ENCODE data around the gene DPM1.
"Not testable (repeated sequence)": the region's sequence is repeated elsewhere in the genome, so short reads cannot be mapped to it uniquely, and the experiment has no call there.

Gene DPM1

DNA sequence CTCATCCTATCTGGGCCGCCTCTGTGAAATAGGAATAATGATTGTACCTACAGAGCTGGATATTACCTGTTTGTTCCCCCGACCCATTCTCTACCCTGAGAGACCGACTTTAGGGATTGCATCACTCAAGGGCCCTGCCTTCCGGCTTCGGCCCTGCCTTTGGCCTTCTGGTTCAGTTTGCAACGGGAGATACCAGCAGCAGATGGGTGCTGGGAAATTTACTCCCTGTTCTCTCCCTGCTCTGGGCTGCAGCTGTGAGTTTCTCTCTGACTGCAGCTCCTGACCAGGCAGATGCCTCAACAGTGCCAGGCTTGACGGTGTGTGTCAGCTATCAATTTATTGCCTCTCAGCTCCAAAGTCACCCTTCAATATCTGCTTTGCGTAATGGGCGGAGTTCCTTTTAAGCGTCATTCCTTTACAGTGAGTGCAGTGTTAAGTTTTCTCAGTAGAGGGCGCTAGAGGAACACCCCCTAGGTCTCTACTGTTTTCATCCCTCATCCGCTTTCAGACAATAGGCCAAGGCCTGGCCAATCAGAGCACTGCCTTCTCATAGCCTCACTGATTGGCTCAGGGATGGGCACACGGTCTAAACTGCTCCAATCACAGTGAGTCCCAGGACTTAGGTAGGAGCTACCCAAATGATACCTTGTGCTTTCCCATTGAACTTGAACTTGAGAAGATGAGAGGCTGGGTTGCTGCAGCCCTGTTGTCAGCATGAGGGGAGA lies 34.6 kb upstream of the DPM1 start:
- Histone ChIP-seq H3K9ac (ENCODE audit: low read depth, low read length) (no peak overlapping the region), H3K27me3 (ENCODE audit: control insufficient read depth, insufficient read depth, low read length) (no peaks in the 10 kb centered on the region), H3K4me3 (ENCODE audit: low read depth, low read length) (no peak overlapping the region), H3K9me3 (ENCODE audit: control insufficient read depth, insufficient read depth, low read length) (no peaks in the 10 kb centered on the region), H3K36me3 (ENCODE audit: control insufficient read depth, insufficient read depth, low read length) (no peaks in the 10 kb centered on the region), H3K4me1 (ENCODE audit: control insufficient read depth, insufficient read depth, low read length) (peaks cover 4% of the 10 kb centered on the region)

DNA sequence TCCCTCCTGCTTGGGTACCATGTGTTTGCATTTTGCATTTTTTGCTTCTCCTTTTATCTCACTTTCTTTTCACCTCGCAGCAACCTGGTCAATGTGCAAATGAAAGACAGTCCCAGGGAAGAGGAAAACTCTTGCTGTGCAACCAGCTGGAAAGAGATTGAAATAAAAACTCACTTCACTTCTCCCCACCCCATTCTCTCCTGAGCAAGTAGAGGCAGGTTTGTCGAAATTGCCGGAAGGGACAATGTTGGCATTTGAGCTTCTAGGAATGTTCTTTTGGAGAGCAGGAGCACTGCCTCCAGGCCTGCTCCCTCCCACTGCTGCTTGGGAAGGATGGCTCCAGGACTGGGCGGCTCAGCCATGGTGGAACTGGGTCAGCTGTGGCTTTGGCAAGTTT lies 34.0 kb upstream of the DPM1 start:
- no peaks in the 10 kb centered on the region for H3K27me3 ChIP-seq (ENCODE audit: control insufficient read depth, insufficient read depth, low read length)
- no peaks in the 10 kb centered on the region for H3K9me3 ChIP-seq (ENCODE audit: control insufficient read depth, insufficient read depth, low read length)
- no peaks in the 10 kb centered on the region for H3K36me3 ChIP-seq (ENCODE audit: control insufficient read depth, insufficient read depth, low read length)
- H3K4me3 ChIP-seq (ENCODE audit: low read depth, low read length) = no peak overlapping the region
- H3K9ac ChIP-seq (ENCODE audit: low read depth, low read length) = no peak overlapping the region
- peaks cover 4% of the 10 kb centered on the region for H3K4me1 ChIP-seq (ENCODE audit: control insufficient read depth, insufficient read depth, low read length)

DNA sequence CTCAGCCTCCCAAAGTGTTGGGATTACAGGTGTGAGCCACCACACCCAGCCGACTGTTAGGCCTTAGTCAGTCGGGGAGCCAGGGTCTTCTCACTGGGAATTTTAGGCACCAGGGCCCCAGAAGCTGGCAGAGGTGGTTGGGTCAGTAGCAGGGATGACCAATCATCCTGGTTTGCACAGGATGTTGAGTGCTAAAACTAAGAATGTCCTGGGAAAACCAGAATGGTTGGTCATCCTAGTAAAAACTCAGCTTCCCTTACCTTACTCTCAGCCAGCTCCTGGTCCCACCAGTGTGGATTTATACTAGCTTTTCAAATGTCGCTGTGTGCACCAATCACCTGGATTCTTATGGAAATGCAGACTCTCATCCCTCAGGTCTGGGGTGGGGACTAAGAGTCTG lies 32.7 kb upstream of the DPM1 start:
- Histone ChIP-seq H3K4me3 (ENCODE audit: low read depth, low read length) (no peak overlapping the region), H3K36me3 (ENCODE audit: control insufficient read depth, insufficient read depth, low read length) (no peaks in the 10 kb centered on the region), H3K9ac (ENCODE audit: low read depth, low read length) (no peak overlapping the region), H3K9me3 (ENCODE audit: control insufficient read depth, insufficient read depth, low read length) (no peaks in the 10 kb centered on the region), H3K4me1 (ENCODE audit: control insufficient read depth, insufficient read depth, low read length) (peaks cover 4% of the 10 kb centered on the region), H3K27me3 (ENCODE audit: control insufficient read depth, insufficient read depth, low read length) (no peaks in the 10 kb centered on the region)

DNA sequence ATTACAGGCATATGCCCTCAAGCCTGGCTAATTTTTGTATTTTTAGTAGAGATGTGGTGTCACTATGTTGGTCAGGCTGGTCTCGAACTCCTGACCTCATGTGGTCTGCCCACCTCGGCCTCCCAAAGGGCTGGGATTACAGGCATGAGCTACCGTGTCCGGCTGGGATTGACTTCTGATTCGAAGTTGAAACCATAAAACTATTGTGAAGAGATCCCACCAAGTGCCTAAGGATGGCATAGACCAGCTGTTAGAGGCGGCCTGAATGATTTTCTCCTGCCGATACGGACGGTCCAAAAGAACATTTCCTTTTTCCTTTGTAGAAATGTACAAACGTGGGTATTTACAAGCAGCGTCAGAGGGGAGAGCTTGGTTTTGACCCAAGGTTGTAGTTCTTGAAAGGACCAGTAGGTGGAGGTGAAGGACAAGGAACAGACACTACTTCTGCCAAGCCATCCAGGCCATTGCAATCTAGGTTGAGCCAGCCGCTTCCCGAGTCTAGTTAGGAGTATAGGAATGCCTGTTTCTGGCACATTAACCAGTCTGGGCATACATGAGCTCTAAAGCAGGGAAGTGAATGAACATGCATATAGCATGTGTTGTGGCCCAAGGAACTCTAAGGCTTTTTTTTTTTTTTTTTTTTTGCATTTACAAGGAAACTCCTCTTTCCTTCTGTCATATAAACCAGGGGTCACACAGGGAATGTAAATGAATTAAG lies 29.3 kb upstream of the DPM1 start:
- no peak overlapping the region for H3K9ac ChIP-seq (ENCODE audit: low read depth, low read length)
- no peak overlapping the region for H3K4me3 ChIP-seq (ENCODE audit: low read depth, low read length)

DNA sequence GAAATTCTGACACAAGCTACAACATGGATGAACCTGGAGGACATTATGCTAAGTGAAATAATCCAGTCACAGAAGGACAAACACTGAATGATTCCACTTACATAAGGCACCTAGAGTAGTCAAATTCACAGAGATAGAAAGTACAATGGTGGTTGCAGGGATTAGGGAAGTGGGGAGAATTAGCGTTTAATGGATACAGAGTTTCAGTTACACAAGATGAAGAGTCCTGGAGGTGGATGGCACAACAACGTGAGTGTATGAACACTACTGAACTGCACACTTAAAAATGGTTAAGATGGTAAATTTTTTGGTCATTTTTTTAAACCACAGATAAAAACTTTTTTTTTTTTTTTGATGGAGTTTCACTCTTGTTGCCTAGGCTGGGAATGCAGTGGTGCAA lies 25.0 kb upstream of the DPM1 start:
- H3K4me1 ChIP-seq (ENCODE audit: control insufficient read depth, insufficient read depth, low read length) = no peaks in the 10 kb centered on the region
- no peaks in the 10 kb centered on the region for H3K9me3 ChIP-seq (ENCODE audit: control insufficient read depth, insufficient read depth, low read length)
- H3K36me3 ChIP-seq (ENCODE audit: control insufficient read depth, insufficient read depth, low read length) = no peaks in the 10 kb centered on the region
- no peaks in the 10 kb centered on the region for H3K27me3 ChIP-seq (ENCODE audit: control insufficient read depth, insufficient read depth, low read length)
- no peak overlapping the region for H3K4me3 ChIP-seq (ENCODE audit: low read depth, low read length)
- no peak overlapping the region for H3K9ac ChIP-seq (ENCODE audit: low read depth, low read length)

More for the DNA sequence above, 29.3 kb upstream of the DPM1 start:
- H3K27me3 ChIP-seq (ENCODE audit: control insufficient read depth, insufficient read depth, low read length) = no peaks in the 10 kb centered on the region
- no peaks in the 10 kb centered on the region for H3K36me3 ChIP-seq (ENCODE audit: control insufficient read depth, insufficient read depth, low read length)
- no peaks in the 10 kb centered on the region for H3K9me3 ChIP-seq (ENCODE audit: control insufficient read depth, insufficient read depth, low read length)
- peaks cover 1% of the 10 kb centered on the region for H3K4me1 ChIP-seq (ENCODE audit: control insufficient read depth, insufficient read depth, low read length)

DNA sequence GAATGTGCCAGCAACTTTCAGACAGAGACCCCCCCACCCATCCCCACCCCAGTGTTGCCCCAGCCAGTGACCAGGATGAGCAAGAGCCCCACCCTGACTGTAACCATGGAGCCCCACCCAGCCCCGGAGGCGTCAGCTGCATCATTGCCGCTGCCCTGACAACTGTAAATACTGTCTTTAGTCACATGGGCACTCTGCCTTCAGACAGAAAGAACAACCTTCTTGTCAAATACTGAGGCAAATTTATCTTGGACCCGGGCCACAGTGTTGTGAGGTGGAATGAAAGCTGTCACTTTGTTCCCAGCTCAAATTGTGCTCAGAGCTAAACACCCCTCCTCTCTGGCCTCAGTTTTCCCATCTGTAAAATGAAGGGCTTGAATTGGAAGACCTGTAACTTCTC lies 24.0 kb upstream of the DPM1 start:
- Histone ChIP-seq H3K36me3 (ENCODE audit: control insufficient read depth, insufficient read depth, low read length) (no peaks in the 10 kb centered on the region), H3K4me3 (ENCODE audit: low read depth, low read length) (no peak overlapping the region), H3K9me3 (ENCODE audit: control insufficient read depth, insufficient read depth, low read length) (no peaks in the 10 kb centered on the region), H3K9ac (ENCODE audit: low read depth, low read length) (no peak overlapping the region), H3K27me3 (ENCODE audit: control insufficient read depth, insufficient read depth, low read length) (no peaks in the 10 kb centered on the region), H3K4me1 (ENCODE audit: control insufficient read depth, insufficient read depth, low read length) (no peaks in the 10 kb centered on the region)

DNA sequence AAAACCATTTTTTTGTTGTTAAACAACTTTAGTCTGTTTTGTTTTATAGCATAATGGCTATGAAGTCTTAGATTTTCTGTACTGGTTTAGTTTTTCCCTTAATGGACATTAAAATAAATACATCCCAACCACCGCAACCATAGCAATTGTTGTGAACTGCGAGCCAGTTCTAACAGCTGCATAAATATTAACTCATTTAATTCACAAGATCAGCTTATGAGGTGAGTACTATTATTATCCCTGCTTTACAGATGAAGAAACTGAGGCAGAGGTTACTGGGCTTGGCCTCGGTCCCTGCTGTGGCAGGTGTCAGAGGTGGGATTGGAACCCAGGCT lies 23.3 kb upstream of the DPM1 start:
- no peaks in the 10 kb centered on the region for H3K4me1 ChIP-seq (ENCODE audit: control insufficient read depth, insufficient read depth, low read length)
- H3K4me3 ChIP-seq (ENCODE audit: low read depth, low read length) = no peak overlapping the region
- no peak overlapping the region for H3K9ac ChIP-seq (ENCODE audit: low read depth, low read length)

DNA sequence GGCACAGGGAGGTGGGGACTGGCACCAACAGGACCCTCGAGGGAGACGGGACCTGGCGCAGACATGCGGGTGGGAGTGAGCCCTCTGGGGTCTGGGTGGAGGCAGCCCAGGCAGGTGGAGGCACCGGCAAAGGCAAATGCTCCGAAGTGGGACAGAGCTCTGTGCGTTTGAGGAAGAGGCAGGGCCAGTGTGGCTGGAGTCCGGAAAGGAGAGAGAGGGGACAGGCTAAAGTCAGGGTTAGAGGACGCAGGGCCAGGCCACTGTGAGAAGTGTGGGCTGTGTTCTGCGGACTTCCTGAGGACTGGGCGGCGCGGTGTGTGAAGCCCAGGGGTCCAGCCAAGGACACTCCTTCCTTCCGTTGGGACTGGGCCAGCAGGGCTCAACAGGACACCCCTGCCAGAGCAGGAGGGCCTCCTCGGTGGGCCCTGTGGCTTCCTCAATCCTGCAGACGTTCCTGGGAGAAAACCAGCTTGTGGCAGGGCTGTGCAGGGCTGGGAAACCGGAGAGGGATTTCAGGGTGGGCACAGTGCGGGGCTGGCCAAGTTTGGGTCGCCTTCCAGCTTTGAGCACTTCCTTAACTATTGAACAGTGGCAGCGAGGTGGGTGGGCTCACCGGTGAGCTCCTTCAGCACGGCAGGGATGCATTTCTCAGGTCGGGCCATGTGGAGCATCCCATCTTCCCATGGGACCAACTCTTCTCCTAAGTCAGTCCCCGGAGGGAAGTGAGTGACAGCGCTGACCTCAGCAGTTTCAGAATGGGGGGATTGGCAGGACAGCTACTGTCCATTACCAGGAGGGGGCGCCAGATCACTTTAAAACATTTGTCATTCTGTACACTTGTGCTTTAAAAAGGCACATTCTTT lies 22.8 kb upstream of the DPM1 start:
- Histone ChIP-seq H3K9me3 (ENCODE audit: control insufficient read depth, insufficient read depth, low read length) (no peaks in the 10 kb centered on the region), H3K27me3 (ENCODE audit: control insufficient read depth, insufficient read depth, low read length) (no peaks in the 10 kb centered on the region), H3K9ac (ENCODE audit: low read depth, low read length) (no peak overlapping the region), H3K36me3 (ENCODE audit: control insufficient read depth, insufficient read depth, low read length) (no peaks in the 10 kb centered on the region), H3K4me3 (ENCODE audit: low read depth, low read length) (no peak overlapping the region), H3K4me1 (ENCODE audit: control insufficient read depth, insufficient read depth, low read length) (no peaks in the 10 kb centered on the region)

More for the DNA sequence above, 23.3 kb upstream of the DPM1 start:
- Histone ChIP-seq H3K9me3 (ENCODE audit: control insufficient read depth, insufficient read depth, low read length) (no peaks in the 10 kb centered on the region), H3K27me3 (ENCODE audit: control insufficient read depth, insufficient read depth, low read length) (no peaks in the 10 kb centered on the region), H3K36me3 (ENCODE audit: control insufficient read depth, insufficient read depth, low read length) (no peaks in the 10 kb centered on the region)

DNA sequence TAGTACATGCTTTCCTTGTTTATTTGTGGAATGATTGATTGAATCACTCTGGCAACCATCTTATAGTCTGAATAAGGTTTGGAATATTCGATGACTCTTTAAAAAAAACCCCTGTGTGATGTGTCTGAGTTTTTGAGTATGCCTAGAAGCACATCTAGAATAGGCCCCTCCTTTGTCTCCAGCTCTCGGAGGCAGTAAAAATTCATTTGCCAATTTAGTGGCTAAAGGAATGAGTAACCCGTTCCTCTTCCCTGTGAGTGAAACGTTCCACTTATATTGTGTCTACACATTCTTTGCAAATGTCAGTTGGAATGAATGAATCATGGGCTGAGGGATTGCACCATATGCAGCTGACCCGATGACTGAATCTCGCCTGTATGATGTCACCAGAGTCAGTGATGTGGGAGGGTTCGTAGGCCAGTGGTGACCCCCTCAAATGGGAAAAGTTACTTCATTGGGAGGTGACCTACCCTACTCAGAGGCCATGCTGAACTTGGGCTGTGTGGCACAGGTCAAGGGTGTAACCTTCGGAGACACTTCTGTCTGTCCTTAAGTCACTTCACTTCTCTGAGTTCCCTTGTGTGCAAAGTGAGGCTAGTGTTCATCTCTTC lies 21.8 kb upstream of the DPM1 start:
- no peaks in the 10 kb centered on the region for H3K27me3 ChIP-seq (ENCODE audit: control insufficient read depth, insufficient read depth, low read length)
- no peak overlapping the region for H3K4me3 ChIP-seq (ENCODE audit: low read depth, low read length)
- H3K9me3 ChIP-seq (ENCODE audit: control insufficient read depth, insufficient read depth, low read length) = no peaks in the 10 kb centered on the region
- no peak overlapping the region for H3K9ac ChIP-seq (ENCODE audit: low read depth, low read length)
- H3K36me3 ChIP-seq (ENCODE audit: control insufficient read depth, insufficient read depth, low read length) = no peaks in the 10 kb centered on the region
- H3K4me1 ChIP-seq (ENCODE audit: control insufficient read depth, insufficient read depth, low read length) = no peaks in the 10 kb centered on the region

DNA sequence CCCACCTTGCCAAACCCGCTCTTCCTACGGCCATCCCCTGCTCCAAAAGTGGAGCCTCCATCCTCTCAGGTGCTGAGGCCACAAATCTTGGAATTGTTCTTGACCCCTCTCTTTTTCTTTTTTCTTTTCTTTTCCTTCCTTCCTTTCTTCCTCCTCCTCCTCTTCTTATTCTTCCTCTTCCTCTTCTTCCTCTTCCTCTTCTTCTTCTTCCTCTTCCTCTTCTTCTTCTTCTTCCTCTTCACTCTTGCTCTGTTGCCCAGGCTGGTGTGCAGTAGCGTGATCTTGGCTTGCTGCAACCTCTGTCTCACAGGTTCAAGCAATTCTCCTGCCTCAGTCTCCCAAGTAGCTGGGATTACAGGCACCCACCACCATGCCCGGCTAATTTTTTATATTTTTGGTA lies 20.2 kb upstream of the DPM1 start:
- not testable (repeated sequence) for H3K9ac ChIP-seq (ENCODE audit: low read depth, low read length); H3K27me3 ChIP-seq (ENCODE audit: control insufficient read depth, insufficient read depth, low read length); H3K4me3 ChIP-seq (ENCODE audit: low read depth, low read length); H3K36me3 ChIP-seq (ENCODE audit: control insufficient read depth, insufficient read depth, low read length); H3K4me1 ChIP-seq (ENCODE audit: control insufficient read depth, insufficient read depth, low read length); H3K9me3 ChIP-seq (ENCODE audit: control insufficient read depth, insufficient read depth, low read length)

DNA sequence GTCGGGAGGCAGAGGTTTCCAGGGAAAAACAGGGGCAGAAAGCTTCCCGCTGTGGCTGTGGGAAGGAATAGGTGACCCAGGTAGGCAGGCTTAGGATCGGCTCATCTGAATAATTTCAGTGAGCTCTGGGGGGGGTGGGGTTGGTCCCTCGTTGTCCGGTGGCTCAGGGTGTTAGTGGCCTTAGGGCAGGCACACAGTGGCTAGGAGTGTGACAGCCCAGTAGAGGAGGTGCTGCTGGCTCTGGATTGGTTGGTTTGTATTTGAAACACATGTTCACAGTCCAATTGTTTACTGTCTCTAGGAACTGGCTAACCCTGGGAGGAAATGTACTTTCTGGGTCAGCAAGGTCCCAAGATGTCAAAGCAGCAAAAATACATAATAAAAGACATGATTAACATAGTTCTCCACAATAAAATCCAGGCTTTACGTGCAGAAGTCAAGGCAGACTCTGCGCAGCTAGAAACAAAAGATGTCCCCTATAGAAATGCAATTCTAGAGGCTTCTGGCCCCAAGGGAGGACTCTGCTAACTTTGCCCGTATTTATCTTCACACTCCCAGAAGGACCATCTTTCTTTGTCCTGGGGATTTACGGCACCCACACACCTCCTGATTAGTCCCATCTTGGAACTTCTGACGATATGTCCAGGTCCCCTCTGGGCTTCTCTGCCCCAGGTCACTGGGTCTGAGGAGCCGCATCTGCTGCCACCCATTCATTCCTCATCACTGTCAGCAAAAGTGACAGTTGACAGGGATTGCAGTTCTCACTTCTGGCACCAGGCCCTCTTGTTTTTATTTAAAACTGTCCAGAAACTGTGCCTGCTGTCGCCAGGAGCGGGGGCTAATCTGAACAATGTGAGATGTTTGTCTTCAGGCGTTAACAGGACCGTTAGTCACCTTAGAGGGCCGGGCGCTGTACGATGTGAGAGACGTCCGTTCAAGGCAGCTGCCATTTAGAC lies 19.0 kb upstream of the DPM1 start:
- Histone ChIP-seq H3K36me3 (ENCODE audit: control insufficient read depth, insufficient read depth, low read length) (no peaks in the 10 kb centered on the region), H3K9me3 (ENCODE audit: control insufficient read depth, insufficient read depth, low read length) (no peaks in the 10 kb centered on the region), H3K27me3 (ENCODE audit: control insufficient read depth, insufficient read depth, low read length) (no peaks in the 10 kb centered on the region), H3K4me1 (ENCODE audit: control insufficient read depth, insufficient read depth, low read length) (no peaks in the 10 kb centered on the region), H3K4me3 (ENCODE audit: low read depth, low read length) (no peak overlapping the region), H3K9ac (ENCODE audit: low read depth, low read length) (no peak overlapping the region)

Data from iPS-15b (cell line).